GM03348 (cell line): ENCODE results near the gene CDHR2.
"Not testable (repeated sequence)": the region's sequence is repeated elsewhere in the genome, so short reads cannot be mapped to it uniquely, and the experiment has no call there.

Experiments
- DNase-seq: peaks from one replicate; pipeline ENCODE4 v3.0.0; 2012; ENCODE audit warnings: low spot score

Gene CDHR2

DNA sequence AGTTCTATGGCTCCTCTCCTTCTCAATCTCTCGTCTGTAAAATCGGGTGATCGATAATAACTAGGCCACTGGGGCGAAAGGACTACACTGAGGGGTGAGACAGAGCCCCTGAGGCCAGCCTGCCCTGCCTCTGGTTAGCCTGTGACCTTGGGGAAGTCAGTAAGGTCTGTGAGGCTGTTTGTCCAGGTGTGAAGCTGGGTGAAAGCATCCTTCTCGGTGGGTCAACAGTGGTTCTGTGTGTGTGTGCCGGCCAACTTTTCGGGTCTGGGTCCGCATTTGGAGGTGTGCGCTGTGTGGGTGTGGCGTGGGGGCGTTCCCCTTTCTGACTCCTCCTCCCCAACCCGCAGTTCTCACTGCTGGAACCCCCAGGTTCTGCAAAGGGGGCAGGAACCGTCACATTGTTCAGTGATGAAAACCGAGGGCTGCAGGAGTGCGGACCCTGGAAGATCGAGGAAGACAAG lies 7.0 kb upstream of the CDHR2 start:
- DNase-seq: no peak

DNA sequence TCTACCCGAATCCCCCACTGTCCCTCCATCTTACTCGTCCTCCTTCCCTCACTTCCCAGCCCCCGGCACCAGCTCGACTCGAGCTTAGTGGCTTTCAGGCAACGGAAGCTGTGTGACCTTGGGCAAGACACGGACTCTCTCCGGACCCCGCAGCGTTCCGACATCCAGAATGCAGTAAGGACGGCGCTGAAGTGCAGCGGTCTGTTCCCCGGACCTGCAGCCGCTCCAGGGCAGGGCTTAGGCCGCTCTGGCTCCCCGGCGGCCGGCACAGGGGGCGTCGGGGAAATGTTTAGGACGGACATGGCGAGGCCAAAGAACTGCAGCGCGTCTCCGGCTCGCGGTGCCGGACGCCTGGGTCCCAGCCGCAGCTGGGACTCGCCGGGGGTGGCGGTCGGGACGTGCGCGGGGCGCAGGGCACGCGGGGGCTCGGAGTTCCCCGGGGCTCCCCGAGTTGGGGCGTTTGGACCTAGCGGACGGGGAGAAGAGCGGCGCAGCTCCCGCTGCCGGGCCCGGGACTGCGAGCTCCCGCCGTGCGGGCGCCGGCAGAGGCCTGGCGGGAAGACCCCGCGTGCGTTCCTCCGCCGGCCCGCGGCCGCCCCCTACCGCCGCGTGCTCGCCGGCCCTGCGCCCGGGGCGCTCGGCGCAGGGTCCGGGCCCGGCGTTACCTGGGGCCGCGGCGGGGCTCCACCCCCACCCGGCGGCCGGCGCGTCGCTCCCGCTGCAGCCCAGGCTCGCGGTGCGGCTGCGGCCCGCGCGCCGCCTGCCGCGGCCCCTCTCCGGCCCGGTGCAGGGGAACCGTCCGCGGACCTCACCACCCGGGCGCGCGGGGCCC lies 6.3 kb upstream of the CDHR2 start:
- peak; percentile 74 for DNase-seq

- peak; percentile 82 for DNase-seq
These were observed 5.5 kb upstream of the CDHR2 start for GRCh38 chr5:176543428-176544182.

- DNase-seq: no peak
These were observed 3.8 kb upstream of the CDHR2 start for GRCh38 chr5:176545388-176545736.

GRCh38 chr5:176545737-176546509 lies 3.2 kb upstream of the CDHR2 start:
- DNase-seq: no peak

DNA sequence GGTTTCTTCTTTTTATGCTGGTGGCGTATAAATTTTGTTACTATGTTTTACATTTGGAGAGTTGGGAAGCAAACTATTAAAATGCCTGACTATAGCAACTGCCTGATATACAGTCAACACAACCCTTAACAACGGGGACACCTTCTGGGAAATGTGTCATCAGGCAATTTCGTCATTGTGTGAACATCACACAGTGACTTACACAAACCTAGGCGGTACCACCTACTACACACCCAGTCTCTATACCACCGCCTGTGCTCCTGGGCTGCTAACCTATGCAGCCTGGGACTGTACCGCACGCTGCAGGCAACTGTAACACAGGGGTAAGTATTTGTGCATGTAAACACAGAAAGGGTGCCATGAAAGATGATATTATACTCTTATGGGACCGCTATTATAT lies 1.3 kb upstream of the CDHR2 start:
- DNase-seq: no peak

GRCh38 chr5:176549871-176550270 lies 729 bp downstream of the CDHR2 start:
- no peak for DNase-seq

DNA sequence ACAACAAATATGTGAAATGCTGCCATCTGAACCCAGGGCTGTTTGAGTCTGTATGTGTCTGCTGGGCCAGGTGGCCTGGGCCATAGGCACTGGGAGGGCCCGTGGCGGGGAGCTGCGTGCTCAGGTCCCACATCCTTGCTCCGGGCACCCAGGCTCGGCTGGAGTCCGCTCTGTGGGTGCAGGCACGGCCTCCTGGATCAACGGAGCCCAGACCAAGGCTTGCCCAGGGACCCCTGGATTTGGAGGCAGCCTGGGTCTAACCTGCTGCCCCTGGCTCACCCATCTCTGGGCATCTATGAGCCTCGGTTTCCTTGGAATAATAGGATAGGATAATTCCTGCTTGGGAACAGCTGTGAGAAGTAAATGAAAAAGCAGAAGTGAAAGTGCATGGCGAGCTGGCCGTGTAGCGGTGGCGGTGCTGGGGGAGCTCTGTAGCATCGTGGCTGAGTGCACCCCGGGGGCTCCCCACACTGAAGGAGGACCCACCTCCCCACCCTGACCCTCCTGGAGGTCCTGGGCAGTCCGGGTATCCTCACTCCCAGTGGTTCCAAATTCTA lies 1.2 kb downstream of the CDHR2 start:
- no peak for DNase-seq

- not testable (repeated sequence) for DNase-seq
These were observed 1.8 kb downstream of the CDHR2 start for GRCh38 chr5:176550937-176551336.

DNA sequence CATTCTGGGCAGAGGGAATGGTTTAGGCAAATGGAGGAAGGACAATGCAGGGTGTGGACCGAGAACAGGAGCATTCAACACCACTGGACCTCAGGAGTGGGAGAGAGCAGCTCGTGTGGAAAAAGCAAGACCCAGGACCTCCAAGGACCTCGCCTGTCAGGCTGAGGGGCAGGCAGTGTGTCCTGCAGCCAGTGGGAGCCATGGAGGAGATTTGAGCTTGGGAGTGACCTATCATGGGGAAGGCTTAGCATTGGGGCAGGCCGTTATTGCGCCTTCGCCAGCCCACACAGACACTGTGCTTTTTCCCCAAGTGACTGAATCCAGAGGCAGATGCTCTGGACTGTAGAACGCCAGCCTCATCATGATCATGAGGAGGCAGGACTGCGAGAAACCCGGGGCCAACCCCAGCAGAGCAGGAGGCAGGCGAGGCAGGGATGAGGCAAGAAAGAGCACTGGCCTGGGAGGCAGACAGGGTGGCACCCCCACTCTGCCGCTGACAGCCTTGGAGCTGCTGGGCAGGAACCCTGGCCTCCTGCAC lies 3.3 kb downstream of the CDHR2 start:
- DNase-seq: no peak

DNA sequence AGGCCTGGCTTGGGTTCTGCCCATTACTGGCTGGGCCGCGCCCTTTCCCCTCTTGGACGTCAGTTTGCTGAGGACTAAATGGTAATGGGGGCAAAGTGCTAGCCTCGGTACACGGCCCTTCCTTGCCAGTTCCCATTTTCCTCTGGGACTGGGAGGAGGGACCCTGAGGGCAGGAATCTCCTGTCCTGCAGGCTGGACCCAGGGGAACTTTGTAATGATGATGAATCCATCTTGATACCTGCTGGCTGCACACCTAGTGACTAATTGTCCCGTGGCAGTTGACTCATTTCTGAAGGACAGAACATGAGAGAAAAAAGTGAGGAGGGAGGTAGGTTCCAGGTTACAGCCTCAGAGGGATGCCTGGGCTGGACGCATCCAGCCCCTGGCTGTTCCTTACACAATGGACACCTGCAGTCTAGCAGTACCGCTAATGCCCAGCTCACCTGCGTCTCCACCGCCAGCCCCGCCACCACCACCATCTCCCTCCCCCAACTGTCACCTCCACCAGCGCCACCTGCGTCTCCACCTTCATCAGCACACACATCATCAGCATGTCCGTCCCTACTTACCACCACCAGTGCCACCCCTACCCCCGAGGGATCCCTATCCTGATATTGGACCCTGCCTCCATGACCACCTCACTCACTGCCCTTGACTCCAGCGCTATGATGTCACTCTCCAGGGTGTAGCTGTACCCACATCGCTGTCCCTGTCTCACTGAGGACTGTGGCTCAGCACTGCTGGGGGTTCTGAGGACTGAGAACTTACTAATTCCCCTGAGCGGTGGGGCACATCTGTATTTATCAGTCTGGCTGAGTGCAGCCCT lies 4.3 kb downstream of the CDHR2 start:
- no peak for DNase-seq

- DNase-seq: no peak
These were observed 8.7 kb downstream of the CDHR2 start for GRCh38 chr5:176557846-176558245.

DNA sequence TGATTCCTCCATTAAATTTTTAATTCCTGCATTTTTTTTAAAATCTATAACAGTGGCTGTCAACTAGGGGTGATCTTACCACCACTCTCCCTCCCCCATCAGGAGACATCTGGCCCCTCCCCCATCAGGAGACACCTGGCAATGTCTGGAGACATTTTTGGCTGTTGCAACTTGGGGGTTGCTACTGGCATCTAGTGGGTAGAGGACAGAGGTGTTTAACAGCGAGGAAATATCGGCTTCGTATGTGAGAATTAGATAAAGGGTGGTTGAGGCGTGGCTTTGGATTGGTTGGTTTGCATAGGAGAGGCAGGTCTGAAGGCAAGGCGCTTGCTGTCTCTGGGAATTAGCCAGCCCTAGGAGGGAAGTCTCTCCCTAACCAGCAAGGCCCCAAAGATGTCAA lies 10.5 kb downstream of the CDHR2 start:
- no peak for DNase-seq

GRCh38 chr5:176560364-176560763 lies 11.2 kb downstream of the CDHR2 start:
- no peak for DNase-seq

DNA sequence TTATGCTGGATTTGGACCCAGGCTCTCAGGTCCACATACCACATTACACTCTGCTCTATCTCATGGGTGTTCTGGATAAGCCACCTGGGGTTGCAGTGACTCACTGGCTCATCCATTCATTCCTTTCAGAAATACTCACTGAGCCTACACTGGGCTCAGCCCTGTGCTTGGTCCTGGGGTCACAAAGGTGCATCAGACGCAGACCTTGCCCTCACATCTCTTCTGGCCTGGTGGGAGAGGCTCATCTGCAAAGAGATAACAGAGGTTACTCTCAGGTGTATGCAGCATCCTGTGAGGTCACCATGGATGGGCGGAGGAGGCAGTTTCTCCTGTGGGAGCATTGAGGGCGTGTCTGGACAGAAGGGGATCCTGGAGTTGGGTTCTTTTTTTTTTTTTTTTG lies 12.1 kb downstream of the CDHR2 start:
- no peak for DNase-seq

DNA sequence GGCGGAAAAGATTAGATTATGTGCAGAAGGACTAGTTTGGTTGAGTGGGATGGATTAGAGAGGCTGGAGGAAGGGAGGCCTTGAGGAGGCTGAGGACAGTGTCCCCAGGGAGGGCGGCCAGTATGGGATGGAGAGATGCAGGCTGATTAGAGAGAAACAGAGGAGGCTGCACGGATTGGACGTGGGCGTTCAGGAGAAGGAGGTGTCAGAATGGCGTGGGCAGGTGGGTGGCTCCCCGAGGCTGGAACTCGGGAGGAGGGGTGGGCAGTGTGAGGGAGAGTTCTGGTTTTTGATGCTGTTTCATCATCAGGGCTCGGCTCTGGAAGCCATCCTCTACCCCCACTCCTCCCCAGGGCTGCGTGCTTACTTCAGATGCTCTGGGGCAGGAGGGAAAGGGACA lies 13.0 kb downstream of the CDHR2 start:
- no peak for DNase-seq

DNA sequence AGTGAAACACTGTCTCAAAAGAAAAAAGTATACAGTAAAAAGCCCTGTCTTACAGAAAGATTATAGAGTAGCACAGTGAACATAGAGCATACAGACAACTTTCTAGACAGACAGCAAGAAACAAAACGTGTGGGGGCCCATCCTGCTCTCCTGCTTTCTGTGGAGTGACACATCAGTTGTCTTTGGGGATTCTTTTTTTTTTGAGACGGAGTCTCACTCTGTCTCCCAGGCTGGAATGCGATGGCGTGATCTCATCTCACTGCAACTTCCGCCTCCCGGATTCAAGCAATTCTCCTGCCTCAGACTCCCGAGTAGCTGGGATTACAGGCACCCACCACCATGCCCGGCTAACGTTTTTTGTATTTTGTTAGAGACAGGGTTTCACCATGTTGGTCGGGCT lies 14.9 kb downstream of the CDHR2 start:
- no peak for DNase-seq

DNA sequence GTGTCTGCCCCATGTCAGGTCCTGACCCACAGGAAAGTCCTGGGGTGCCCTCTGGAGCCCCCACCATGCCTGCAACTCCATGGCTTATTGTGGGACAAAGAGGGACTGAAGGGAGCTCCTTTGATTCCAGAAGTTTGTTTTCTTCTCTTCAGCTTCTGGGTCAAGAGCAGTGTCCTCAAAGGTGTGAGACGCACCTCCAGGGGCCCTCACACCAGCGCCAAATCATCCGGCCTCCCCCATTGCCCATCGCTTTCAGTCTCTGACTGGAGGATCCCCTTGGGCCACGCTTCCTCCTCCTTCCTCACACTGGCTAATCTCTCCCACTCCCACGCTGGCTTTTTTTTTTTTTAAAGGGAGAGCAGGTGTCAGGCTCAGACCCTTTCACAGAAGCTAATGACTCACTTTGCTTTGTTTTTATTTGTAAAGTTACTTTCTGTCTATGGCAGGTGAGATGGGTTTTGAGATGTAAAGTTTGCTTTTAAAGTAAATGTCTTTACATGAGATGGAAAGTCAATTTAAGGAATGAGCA lies 16.7 kb downstream of the CDHR2 start:
- DNase-seq: no peak

DNA sequence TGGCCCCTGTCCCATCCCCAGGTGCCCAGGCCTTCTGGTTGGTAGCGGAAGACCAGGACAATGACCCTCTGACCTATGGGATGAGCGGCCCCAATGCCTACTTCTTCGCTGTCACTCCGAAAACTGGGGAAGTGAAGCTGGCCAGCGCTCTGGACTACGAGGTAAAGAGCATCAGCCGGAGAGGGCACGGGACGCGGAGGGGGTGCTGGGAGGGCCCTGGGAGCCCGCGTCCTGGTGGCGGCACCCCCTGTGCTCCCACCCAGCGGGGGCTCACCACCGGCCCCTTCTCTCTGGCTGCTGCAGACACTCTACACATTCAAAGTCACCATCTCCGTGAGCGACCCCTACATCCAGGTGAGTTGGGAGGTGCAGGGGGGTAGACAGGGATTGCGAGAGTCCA lies 19.5 kb downstream of the CDHR2 start:
- DNase-seq: no peak

DNA sequence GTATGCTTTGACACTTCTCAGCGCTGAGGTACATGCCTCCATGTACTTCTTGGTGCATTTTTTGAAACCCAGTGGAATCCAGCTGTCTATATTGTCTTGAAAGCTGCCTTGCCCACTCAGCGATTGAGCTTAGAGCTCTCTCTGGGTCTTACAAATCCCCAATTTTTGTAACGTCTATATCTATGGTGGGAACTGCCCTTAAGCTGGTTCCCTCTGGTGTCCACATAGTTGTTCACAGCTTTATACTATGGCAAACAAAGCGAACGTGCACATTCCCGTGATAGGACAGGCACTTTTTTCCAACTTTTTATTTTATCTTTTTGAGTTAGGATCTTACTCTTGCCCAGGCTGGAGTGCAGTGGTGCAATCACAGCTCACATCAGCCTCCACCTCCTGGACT lies 20.9 kb downstream of the CDHR2 start:
- DNase-seq: peak; percentile 39
